Endothelial cell of umbilical vein (primary cell): ENCODE results near the gene KCNK10. TPM values are rescaled to one million over a fixed set of nuclear protein-coding genes. Genes with fewer than 3 reads are reported as not detected.

Experiments
- BruUV-seq: library from RNA; stranded (reverse); fragments of 400-500 nt; replicated peaks from 2 replicates; lab custom pipeline; 2021; lab: Mats Ljungman, UMichigan
- CTCF ChIA-PET: fragments of 300-600, 350-600 bp; sonication (Branson Sonifier 250); formaldehyde crosslinking; loops from one replicate; lab custom pipeline; 2021; ENCODE audit warnings: antibody characterized with exemption, inconsistent platforms; lab: Charles Lee
- POLR2A ChIA-PET: fragments of 300-600, 350-600 bp; sonication (Branson Sonifier 250); formaldehyde crosslinking; loops from one replicate; lab custom pipeline; 2021; ENCODE audit warnings: antibody characterized with exemption, inconsistent platforms; lab: Charles Lee
- DNase-seq: peaks from one replicate; pipeline ENCODE4 v3.0.0-alpha.2; 2011; ENCODE audit warnings: low read depth, low spot score
- FAIRE-seq: peaks from 2 replicates; lab custom pipeline; 2011; peaks lifted over from hg19 to GRCh38; lab: Jason Lieb, UNC
- H2AFZ ChIP-seq: 2 replicates; pipeline ENCODE4 v1.6.0; 2012; ENCODE audit warnings: low read depth, low read length, control low read depth, inconsistent platforms
- H3K27ac ChIP-seq: 2 replicates; pipeline ENCODE4 v1.5.1; 2011; ENCODE audit warnings: low read depth, mild to moderate bottlenecking, control low read depth, low read length, moderate library complexity; ENCODE audit not compliant: insufficient read depth
- H3K27me3 ChIP-seq, 2 experiments: 2 replicates each; pipeline versions ENCODE4 v1.6.0 to v1.6.1; 2011; ENCODE audit warnings: low read length in 2 of 2, mixed read lengths in 1 of 2; ENCODE audit not compliant: control insufficient read depth in 2 of 2, insufficient read depth in 2 of 2
- H3K36me3 ChIP-seq, 2 experiments: 2 replicates in 1 of 2; 3 replicates in 1 of 2; pipeline ENCODE4 v1.5.1; 2011; ENCODE audit warnings: low read length in 2 of 2, mild to moderate bottlenecking in 1 of 2, moderate library complexity in 1 of 2; ENCODE audit not compliant: control insufficient read depth in 2 of 2, insufficient read depth in 2 of 2; ENCODE audit errors: extremely low read depth in 1 of 2
- H3K4me1 ChIP-seq: 3 replicates; pipeline ENCODE4 v1.5.1; 2011; ENCODE audit warnings: mild to moderate bottlenecking, low read length; ENCODE audit not compliant: control insufficient read depth, insufficient read depth; ENCODE audit errors: extremely low read depth
- H3K4me2 ChIP-seq: 2 replicates; pipeline ENCODE4 v1.6.1; 2011; ENCODE audit warnings: low read length, control low read depth, mixed read lengths; ENCODE audit not compliant: insufficient read depth
- H3K4me3 ChIP-seq, 3 experiments: fragments of 200-600 bp in 1 of 3; sonication (generic), shearing (Covaris generic) in 1 of 3; replicated peaks in 1 of 3; 2 replicates each; pipeline ENCODE4 v1.5.1; 2011 to 2016; ENCODE audit warnings: control low read depth in 3 of 3, low read length in 3 of 3, mild to moderate bottlenecking in 2 of 3, inconsistent platforms in 1 of 3, low read depth in 1 of 3, moderate library complexity in 1 of 3; ENCODE audit not compliant: insufficient read depth in 1 of 3
- H3K79me2 ChIP-seq: 2 replicates; pipeline ENCODE4 v1.6.0; 2012; ENCODE audit warnings: low read length, inconsistent platforms; ENCODE audit not compliant: control insufficient read depth, insufficient read depth
- H3K9ac ChIP-seq: replicated peaks from 2 replicates; pipeline ENCODE3; 2011; ENCODE audit warnings: low read length, control low read depth; ENCODE audit not compliant: insufficient read depth; ENCODE audit errors: extremely low read depth
- H3K9me1 ChIP-seq: replicated peaks from 3 replicates; pipeline ENCODE4 v1.6.0; 2011; ENCODE audit warnings: mild to moderate bottlenecking, low read length; ENCODE audit not compliant: control insufficient read depth, insufficient read depth; ENCODE audit errors: extremely low read depth
- H3K9me3 ChIP-seq: replicated peaks from 2 replicates; pipeline ENCODE4 v1.5.1; 2012; ENCODE audit warnings: low read length, inconsistent platforms; ENCODE audit not compliant: control insufficient read depth, insufficient read depth
- H4K20me1 ChIP-seq: replicated peaks from 2 replicates; pipeline ENCODE3; 2011; ENCODE audit warnings: mild to moderate bottlenecking, low read length; ENCODE audit not compliant: control insufficient read depth, insufficient read depth; ENCODE audit errors: extremely low read depth
- CTCF ChIP-seq, 2 donors: IDR thresholded peaks; 1 replicate in 1 of 2; 2 replicates in 1 of 2; pipeline ENCODE4 v1.5.1; 2011; ENCODE audit warnings: low read length in 2 of 2, mild to moderate bottlenecking in 2 of 2, moderate library complexity in 2 of 2, control low read depth in 1 of 2, inconsistent platforms in 1 of 2, low read depth in 1 of 2; ENCODE audit not compliant: insufficient read depth in 1 of 2; ENCODE audit errors: extremely low read depth in 1 of 2
- EZH2 ChIP-seq: IDR thresholded peaks from 2 replicates; pipeline ENCODE4 v1.6.1; 2012; ENCODE audit warnings: borderline replicate concordance, low read depth, mild to moderate bottlenecking, moderate library complexity, low read length, inconsistent platforms; ENCODE audit not compliant: severe bottlenecking
- FOS ChIP-seq: IDR thresholded peaks from 2 replicates; pipeline ENCODE4 v1.6.1; 2011; ENCODE audit warnings: mild to moderate bottlenecking, low read length, moderate library complexity, borderline replicate concordance; ENCODE audit not compliant: insufficient read depth
- GATA2 ChIP-seq: IDR thresholded peaks from 2 replicates; pipeline ENCODE4 v1.7.0; 2011; ENCODE audit warnings: low read depth, mild to moderate bottlenecking, moderate library complexity, mixed read lengths, low read length; ENCODE audit not compliant: insufficient read length, insufficient read depth
- JUN ChIP-seq: IDR thresholded peaks from 2 replicates; pipeline ENCODE4 v1.6.1; 2011; ENCODE audit warnings: borderline replicate concordance, low read depth; ENCODE audit not compliant: insufficient read length, insufficient read depth
- MAX ChIP-seq: IDR thresholded peaks from 2 replicates; pipeline ENCODE4 v1.6.1; 2011; ENCODE audit not compliant: insufficient read depth, insufficient read length
- MYC ChIP-seq: IDR thresholded peaks from one replicate; pipeline ENCODE4 v1.6.1; 2011; ENCODE audit warnings: mild to moderate bottlenecking, low read depth, low read length
- POLR2A ChIP-seq: IDR thresholded peaks from 2 replicates; pipeline ENCODE4 v1.6.1; 2012; ENCODE audit warnings: low read depth, mild to moderate bottlenecking, control low read depth, low read length
- POLR2AphosphoS5 ChIP-seq: IDR thresholded peaks from 2 replicates; pipeline ENCODE4 v1.6.1; 2012; ENCODE audit warnings: low read depth, mild to moderate bottlenecking, control low read depth, low read length, moderate library complexity; ENCODE audit not compliant: insufficient read depth
- dilution Hi-C: fragments of 300-500 bp; cut with MboI; formaldehyde crosslinking; loops from one replicate; pipeline ENCODE4 v1.15.0; 2019; ENCODE audit warnings: low sequenced_read_pairs; ENCODE audit not compliant: extremely low pct_ligation_motif_present
- intact Hi-C: fragments of 100-400 bp; cut with micrococcal nuclease; formaldehyde crosslinking; loops from one replicate; pipeline ENCODE4 v1.10.0; 2022
- polyA plus RNA-seq, 4 experiments: library from polyadenylated mRNA; depleted of rRNA in 3 of 4; stranded (reverse) in 3 of 4; unstranded in 1 of 4; fragments of >200 nt; gene quantifications; 2 replicates each; pipeline versions ENCODE4 v1.2.1 to v1.2.3, GENCODE V29; 2011 to 2012; ENCODE audit warnings: missing spikeins in 1 of 4
- total RNA-seq: library from RNA; stranded (reverse); gene quantifications from 2 replicates; pipeline ENCODE4 v1.2.3, GENCODE V29; 2021

The KCNK10 gene
- total and polyA plus RNA-seq, 2 donors (not counting 3 experiments of a cell fraction or from before 2014, with no cell fraction given) = not detected

- no peaks in the 10 kb centered on the region for H4K20me1 ChIP-seq
- dilution Hi-C loops = no loop called here
- CTCF ChIA-PET = interaction anchor here (1.4 kb wide), 1 partner anchor 9 kb away, joined by 3 read pairs; no protein-coding TSS in a partner anchor
Measured at GRCh38 chr14:88318406-88318805, 4.7 kb downstream of the KCNK10 start.

More at GRCh38 chr14:88318406-88318805, 4.7 kb downstream of the KCNK10 start:
- FAIRE-seq (no peak), DNase-seq (no peak)
- H2AFZ ChIP-seq = no peak overlapping the region
- no peaks in the 10 kb centered on the region for H3K4me1 ChIP-seq
- no peak overlapping the region for H3K4me2 ChIP-seq
- H3K36me3 ChIP-seq = no peaks in the 10 kb centered on the region
- no peaks in the 10 kb centered on the region for H3K9me1 ChIP-seq
- POLR2A ChIA-PET = no interaction called here
- no peaks in the 10 kb centered on the region for H3K9me3 ChIP-seq
- peaks cover 18 to 23% of the 10 kb centered on the region in 2 experiments for H3K27me3 ChIP-seq
- BruUV-seq = no TSS peak
- no peak overlapping the region for H3K4me3 ChIP-seq
- no peak overlapping the region for H3K9ac ChIP-seq
- H3K27ac ChIP-seq = no peak overlapping the region
- intact Hi-C loops = no loop called here
- H3K79me2 ChIP-seq = no peaks in the 10 kb centered on the region
- TF ChIP-seq FOS (no peak), EZH2 (no peak), JUN (no peak), POLR2A (no peak), MYC (no peak), POLR2AphosphoS5 (no peak), GATA2 (no peak), MAX (no peak), CTCF (IDR thresholded peaks at IDR 0.05; ENCODE audit: extremely low read depth in 1 of 2, insufficient read depth in 1 of 2, low read depth in 1 of 2, low read length in 2 of 2) (no peak)
